ENCODE measurements around the gene NRXN3. TPM values are rescaled to one million over a fixed set of nuclear protein-coding genes. Genes with fewer than 3 reads are reported as not detected.

NRXN3 gene
- total and polyA plus RNA-seq, 4 donors = 0.07 to 1.2 (median 0.23) TPM

DNA sequence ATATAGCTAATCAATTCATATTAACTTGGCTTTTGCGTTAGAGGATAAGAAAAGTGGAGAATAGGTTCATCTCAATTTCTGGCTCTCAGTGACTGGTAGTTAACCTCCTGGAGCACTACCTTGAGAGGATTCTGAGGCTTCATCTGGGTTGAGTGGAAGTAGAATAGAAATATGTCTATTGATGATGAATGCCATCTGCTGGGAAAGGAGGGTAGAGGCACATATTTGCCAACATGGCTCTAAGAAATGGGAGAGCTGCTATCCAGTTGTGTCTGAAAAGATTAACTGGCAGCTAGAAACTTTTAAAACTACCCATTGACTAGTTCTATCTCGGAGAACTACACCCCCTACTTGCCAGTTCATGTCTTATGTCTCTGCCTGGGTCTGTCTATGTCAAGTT is 530.1 kb downstream of the NRXN3 start:
- Histone ChIP-seq H3K4me3 (ENCODE audit: low read depth in 1 of 3, low read length in 3 of 3) (no peak overlapping the region), H3K36me3 (ENCODE audit: control insufficient read depth in 4 of 4, insufficient read depth in 3 of 4, low read depth in 1 of 4, low read length in 3 of 4) (no peaks in the 10 kb centered on the region), H3K9ac (ENCODE audit: low read depth in 1 of 2, low read length in 2 of 2) (no peak overlapping the region), H3K27ac (ENCODE audit: low read depth in 1 of 2, low read length in 2 of 2) (no peak overlapping the region), H3K27me3 (ENCODE audit: control insufficient read depth in 4 of 4, insufficient read depth in 4 of 4, low read length in 3 of 4) (peaks cover 0 to 2% (median 1%) of the 10 kb centered on the region in 4 donors), H3K4me1 (ENCODE audit: control insufficient read depth in 4 of 4, insufficient read depth in 4 of 4, low read length in 3 of 4) (no peaks in the 10 kb centered on the region), H3K9me3 (ENCODE audit: control insufficient read depth in 4 of 4, low read length in 3 of 4) (no peaks in the 10 kb centered on the region)
- no peak for DNase-seq (ENCODE audit: low spot score)
- WGBS = 67% methylated on average over 2 of the region's 2 CpGs
- no peak for TF ChIP-seq HNF4A (conservative IDR thresholded peaks at IDR 0.05)
- TF ChIP-seq, protein P1, sequence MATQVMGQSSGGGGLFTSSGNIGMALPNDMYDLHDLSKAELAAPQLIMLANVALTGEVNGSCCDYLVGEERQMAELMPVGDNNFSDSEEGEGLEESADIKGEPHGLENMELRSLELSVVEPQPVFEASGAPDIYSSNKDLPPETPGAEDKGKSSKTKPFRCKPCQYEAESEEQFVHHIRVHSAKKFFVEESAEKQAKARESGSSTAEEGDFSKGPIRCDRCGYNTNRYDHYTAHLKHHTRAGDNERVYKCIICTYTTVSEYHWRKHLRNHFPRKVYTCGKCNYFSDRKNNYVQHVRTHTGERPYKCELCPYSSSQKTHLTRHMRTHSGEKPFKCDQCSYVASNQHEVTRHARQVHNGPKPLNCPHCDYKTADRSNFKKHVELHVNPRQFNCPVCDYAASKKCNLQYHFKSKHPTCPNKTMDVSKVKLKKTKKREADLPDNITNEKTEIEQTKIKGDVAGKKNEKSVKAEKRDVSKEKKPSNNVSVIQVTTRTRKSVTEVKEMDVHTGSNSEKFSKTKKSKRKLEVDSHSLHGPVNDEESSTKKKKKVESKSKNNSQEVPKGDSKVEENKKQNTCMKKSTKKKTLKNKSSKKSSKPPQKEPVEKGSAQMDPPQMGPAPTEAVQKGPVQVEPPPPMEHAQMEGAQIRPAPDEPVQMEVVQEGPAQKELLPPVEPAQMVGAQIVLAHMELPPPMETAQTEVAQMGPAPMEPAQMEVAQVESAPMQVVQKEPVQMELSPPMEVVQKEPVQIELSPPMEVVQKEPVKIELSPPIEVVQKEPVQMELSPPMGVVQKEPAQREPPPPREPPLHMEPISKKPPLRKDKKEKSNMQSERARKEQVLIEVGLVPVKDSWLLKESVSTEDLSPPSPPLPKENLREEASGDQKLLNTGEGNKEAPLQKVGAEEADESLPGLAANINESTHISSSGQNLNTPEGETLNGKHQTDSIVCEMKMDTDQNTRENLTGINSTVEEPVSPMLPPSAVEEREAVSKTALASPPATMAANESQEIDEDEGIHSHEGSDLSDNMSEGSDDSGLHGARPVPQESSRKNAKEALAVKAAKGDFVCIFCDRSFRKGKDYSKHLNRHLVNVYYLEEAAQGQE (IDR thresholded peaks at IDR 0.05) = no peak
- no peak for TF ChIP-seq EGR1 (IDR thresholded peaks at IDR 0.05; ENCODE audit: low read depth in 2 of 2)
- TF ChIP-seq, protein P2, sequence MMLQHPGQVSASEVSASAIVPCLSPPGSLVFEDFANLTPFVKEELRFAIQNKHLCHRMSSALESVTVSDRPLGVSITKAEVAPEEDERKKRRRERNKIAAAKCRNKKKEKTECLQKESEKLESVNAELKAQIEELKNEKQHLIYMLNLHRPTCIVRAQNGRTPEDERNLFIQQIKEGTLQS (IDR thresholded peaks at IDR 0.05) = no peak
- no peak for TF ChIP-seq RXRA (IDR thresholded peaks at IDR 0.05)
- TF ChIP-seq TAF1 (conservative IDR thresholded peaks at IDR 0.05) = no peak

DNA sequence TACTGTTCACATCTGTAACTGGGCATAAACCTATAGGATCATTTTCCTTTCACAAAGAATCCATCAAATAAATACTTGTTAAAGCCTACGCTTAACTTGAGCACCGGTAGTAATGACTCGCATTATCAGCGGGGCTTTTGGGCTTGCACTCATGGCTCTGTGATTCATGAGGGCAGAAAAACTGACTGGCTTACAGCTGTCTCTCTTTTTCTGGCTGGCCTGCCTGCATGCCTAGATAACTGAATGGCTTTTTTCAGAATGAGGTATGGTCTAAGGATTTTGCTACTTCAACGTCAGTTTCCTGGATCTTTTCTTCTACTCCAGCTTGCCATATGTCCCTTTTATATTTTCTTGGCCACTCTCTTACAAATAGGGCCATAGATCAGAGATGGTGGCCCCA is 531.1 kb downstream of the NRXN3 start:
- H3K36me3 ChIP-seq (ENCODE audit: control insufficient read depth in 4 of 4, insufficient read depth in 3 of 4, low read depth in 1 of 4, low read length in 3 of 4) = no peaks in the 10 kb centered on the region
- WGBS = 76% methylated on average over 5 of the region's 5 CpGs
- H3K4me1 ChIP-seq (ENCODE audit: control insufficient read depth in 4 of 4, insufficient read depth in 4 of 4, low read length in 3 of 4) = no peaks in the 10 kb centered on the region
- no peak for DNase-seq (ENCODE audit: low spot score)
- H3K9me3 ChIP-seq (ENCODE audit: control insufficient read depth in 4 of 4, low read length in 3 of 4) = no peaks in the 10 kb centered on the region
- H3K9ac ChIP-seq (ENCODE audit: low read depth in 1 of 2, low read length in 2 of 2) = no peak overlapping the region
- TF ChIP-seq TAF1 (conservative IDR thresholded peaks at IDR 0.05) = no peak
- no peak overlapping the region for H3K27ac ChIP-seq (ENCODE audit: low read depth in 1 of 2, low read length in 2 of 2)
- H3K27me3 ChIP-seq (ENCODE audit: control insufficient read depth in 4 of 4, insufficient read depth in 4 of 4, low read length in 3 of 4) = peaks cover 0 to 2% (median 1%) of the 10 kb centered on the region in 4 donors
- no peak overlapping the region for H3K4me3 ChIP-seq (ENCODE audit: low read depth in 1 of 3, low read length in 3 of 3)

DNA sequence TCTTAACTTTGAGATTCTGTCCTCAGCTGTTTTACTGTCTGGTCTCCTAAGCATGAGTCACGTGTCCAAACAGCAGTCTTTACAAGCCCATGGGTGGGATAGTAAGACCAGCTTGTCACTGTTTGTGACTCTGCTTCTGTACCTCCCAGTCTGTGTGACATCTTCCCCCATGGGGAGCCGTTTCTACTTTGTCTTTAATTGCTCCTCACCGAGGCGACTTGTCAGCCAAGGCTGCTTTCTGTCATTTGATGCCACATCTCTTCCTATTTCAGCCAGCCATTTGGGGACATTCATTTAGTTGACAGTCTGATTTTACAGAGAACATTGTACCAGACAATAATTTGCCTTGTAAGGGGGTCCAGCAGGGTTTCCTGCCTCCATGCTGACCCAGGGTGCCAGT is 534.8 kb downstream of the NRXN3 start:
- Histone ChIP-seq H3K36me3 (ENCODE audit: control insufficient read depth in 4 of 4, insufficient read depth in 3 of 4, low read depth in 1 of 4, low read length in 3 of 4) (no peaks in the 10 kb centered on the region), H3K9me3 (ENCODE audit: control insufficient read depth in 4 of 4, low read length in 3 of 4) (no peaks in the 10 kb centered on the region), H3K9ac (ENCODE audit: low read depth in 1 of 2, low read length in 2 of 2) (no peak overlapping the region), H3K4me1 (ENCODE audit: control insufficient read depth in 4 of 4, insufficient read depth in 4 of 4, low read length in 3 of 4) (no peaks in the 10 kb centered on the region), H3K4me3 (ENCODE audit: low read depth in 1 of 3, low read length in 3 of 3) (no peak overlapping the region), H3K27ac (ENCODE audit: low read depth in 1 of 2, low read length in 2 of 2) (no peak overlapping the region), H3K27me3 (ENCODE audit: control insufficient read depth in 4 of 4, insufficient read depth in 4 of 4, low read length in 3 of 4) (peaks cover 0 to 2% (median 0%) of the 10 kb centered on the region in 4 donors)
- no peak for DNase-seq (ENCODE audit: low spot score)
- no peak for TF ChIP-seq JUND (IDR thresholded peaks at IDR 0.05)
- TF ChIP-seq, protein P2 (IDR thresholded peaks at IDR 0.05) = no peak
- TF ChIP-seq YY1 (IDR thresholded peaks at IDR 0.05) = no peak
- TF ChIP-seq RXRA (IDR thresholded peaks at IDR 0.05) = no peak
- TF ChIP-seq FOXA1 (IDR thresholded peaks at IDR 0.05) = no peak
- TF ChIP-seq, protein P3, sequence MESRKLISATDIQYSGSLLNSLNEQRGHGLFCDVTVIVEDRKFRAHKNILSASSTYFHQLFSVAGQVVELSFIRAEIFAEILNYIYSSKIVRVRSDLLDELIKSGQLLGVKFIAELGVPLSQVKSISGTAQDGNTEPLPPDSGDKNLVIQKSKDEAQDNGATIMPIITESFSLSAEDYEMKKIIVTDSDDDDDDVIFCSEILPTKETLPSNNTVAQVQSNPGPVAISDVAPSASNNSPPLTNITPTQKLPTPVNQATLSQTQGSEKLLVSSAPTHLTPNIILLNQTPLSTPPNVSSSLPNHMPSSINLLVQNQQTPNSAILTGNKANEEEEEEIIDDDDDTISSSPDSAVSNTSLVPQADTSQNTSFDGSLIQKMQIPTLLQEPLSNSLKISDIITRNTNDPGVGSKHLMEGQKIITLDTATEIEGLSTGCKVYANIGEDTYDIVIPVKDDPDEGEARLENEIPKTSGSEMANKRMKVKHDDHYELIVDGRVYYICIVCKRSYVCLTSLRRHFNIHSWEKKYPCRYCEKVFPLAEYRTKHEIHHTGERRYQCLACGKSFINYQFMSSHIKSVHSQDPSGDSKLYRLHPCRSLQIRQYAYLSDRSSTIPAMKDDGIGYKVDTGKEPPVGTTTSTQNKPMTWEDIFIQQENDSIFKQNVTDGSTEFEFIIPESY (IDR thresholded peaks at IDR 0.05) = no peak
- TF ChIP-seq RAD21 (IDR thresholded peaks at IDR 0.05) = no peak
- no peak for TF ChIP-seq EGR1 (IDR thresholded peaks at IDR 0.05; ENCODE audit: low read depth in 2 of 2)
- no peak for TF ChIP-seq SP1 (IDR thresholded peaks at IDR 0.05)
- TF ChIP-seq, protein P4, sequence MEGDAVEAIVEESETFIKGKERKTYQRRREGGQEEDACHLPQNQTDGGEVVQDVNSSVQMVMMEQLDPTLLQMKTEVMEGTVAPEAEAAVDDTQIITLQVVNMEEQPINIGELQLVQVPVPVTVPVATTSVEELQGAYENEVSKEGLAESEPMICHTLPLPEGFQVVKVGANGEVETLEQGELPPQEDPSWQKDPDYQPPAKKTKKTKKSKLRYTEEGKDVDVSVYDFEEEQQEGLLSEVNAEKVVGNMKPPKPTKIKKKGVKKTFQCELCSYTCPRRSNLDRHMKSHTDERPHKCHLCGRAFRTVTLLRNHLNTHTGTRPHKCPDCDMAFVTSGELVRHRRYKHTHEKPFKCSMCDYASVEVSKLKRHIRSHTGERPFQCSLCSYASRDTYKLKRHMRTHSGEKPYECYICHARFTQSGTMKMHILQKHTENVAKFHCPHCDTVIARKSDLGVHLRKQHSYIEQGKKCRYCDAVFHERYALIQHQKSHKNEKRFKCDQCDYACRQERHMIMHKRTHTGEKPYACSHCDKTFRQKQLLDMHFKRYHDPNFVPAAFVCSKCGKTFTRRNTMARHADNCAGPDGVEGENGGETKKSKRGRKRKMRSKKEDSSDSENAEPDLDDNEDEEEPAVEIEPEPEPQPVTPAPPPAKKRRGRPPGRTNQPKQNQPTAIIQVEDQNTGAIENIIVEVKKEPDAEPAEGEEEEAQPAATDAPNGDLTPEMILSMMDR (IDR thresholded peaks at IDR 0.05; ENCODE audit: low read depth, low read length, missing input control) = no peak
- no peak for TF ChIP-seq TAF1 (conservative IDR thresholded peaks at IDR 0.05)
- 47% methylated on average over 4 of the region's 4 CpGs for WGBS
